ENCODE results near the gene PDZD8.

DNA sequence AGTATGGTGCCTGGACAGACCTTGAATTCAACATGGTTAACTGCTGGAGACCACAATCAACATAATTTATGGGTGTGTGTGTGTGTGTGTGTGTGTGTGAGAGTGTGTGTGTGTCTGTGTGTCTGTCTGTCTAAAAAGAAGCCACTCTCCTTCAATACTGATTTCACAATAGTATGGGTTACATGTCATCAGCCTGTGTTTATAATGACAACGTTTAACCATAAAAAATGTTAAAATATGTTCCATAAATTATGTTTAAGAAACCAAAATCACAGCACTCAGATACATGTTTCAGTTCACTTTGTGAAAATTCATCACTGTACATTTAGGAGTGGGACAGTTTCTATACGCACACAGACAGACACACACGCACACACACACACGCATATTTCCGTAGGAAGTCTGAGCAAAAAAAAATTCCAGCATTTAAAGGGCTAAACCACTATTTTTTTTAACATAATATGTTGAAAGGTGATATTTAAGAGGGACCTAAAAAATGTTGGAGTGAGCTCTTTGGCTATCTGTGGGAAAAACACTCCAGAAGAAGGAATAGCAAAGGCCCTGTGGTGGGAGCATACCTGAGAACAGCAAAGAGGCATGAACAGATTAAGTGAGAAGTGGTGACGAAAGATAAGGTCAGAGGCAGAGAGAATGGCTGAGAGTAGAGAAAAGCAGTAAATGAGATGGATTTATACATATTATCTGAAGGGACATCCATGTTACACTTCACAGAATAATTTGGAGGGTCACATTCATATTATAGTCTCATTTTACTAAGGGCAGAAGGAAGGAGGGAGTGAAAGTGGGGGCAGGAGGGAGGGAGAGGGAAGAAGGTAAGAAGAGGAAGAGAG, 10.9 kb downstream of the PDZD8 start:
- TF ChIP-seq JUN (IDR thresholded peaks at IDR 0.05; ENCODE audit: borderline replicate concordance, insufficient read depth, insufficient read length, low read depth) (no peak), POLR2A (IDR thresholded peaks at IDR 0.05; ENCODE audit: low read depth, low read length) (no peak), POLR2AphosphoS5 (IDR thresholded peaks at IDR 0.05; ENCODE audit: insufficient read depth, low read depth, low read length) (no peak), MYC (IDR thresholded peaks at IDR 0.05; ENCODE audit: low read depth, low read length) (no peak)
- TF ChIP-seq, protein P1, sequence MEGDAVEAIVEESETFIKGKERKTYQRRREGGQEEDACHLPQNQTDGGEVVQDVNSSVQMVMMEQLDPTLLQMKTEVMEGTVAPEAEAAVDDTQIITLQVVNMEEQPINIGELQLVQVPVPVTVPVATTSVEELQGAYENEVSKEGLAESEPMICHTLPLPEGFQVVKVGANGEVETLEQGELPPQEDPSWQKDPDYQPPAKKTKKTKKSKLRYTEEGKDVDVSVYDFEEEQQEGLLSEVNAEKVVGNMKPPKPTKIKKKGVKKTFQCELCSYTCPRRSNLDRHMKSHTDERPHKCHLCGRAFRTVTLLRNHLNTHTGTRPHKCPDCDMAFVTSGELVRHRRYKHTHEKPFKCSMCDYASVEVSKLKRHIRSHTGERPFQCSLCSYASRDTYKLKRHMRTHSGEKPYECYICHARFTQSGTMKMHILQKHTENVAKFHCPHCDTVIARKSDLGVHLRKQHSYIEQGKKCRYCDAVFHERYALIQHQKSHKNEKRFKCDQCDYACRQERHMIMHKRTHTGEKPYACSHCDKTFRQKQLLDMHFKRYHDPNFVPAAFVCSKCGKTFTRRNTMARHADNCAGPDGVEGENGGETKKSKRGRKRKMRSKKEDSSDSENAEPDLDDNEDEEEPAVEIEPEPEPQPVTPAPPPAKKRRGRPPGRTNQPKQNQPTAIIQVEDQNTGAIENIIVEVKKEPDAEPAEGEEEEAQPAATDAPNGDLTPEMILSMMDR (IDR thresholded peaks at IDR 0.05; ENCODE audit: extremely low read depth in 1 of 2, insufficient read depth in 1 of 2, low read depth in 1 of 2, low read length in 2 of 2) = no peak
- TF ChIP-seq, protein P2, sequence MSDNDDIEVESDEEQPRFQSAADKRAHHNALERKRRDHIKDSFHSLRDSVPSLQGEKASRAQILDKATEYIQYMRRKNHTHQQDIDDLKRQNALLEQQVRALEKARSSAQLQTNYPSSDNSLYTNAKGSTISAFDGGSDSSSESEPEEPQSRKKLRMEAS (IDR thresholded peaks at IDR 0.05; ENCODE audit: insufficient read depth, insufficient read length) = no peak
